OCI-LY7 (cell line): Measurements from ENCODE around the gene TERB1. TPM values are rescaled to one million over a fixed set of nuclear protein-coding genes. Genes with fewer than 3 reads are reported as not detected.

Experiments used
- BruUV-seq: library from RNA; stranded (reverse); fragments of 400-500 nt; replicated peaks from 2 replicates; lab custom pipeline; 2021; lab: Mats Ljungman, UMichigan
- CTCF ChIA-PET: fragments of 300-600 bp; sonication (Branson Sonifier 250); formaldehyde crosslinking; loops from one replicate; lab custom pipeline; 2022; ENCODE audit warnings: antibody characterized with exemption; ENCODE audit not compliant: unreplicated experiment; lab: Charles Lee
- POLR2A ChIA-PET: fragments of 300-600 bp; sonication (Branson Sonifier 250); formaldehyde crosslinking; loops from one replicate; lab custom pipeline; 2022; ENCODE audit warnings: antibody characterized with exemption; lab: Charles Lee
- DNase-seq: peaks from one replicate; pipeline ENCODE4 v3.0.0-alpha.2; 2015; ENCODE audit warnings: low spot score
- H2AFZ ChIP-seq: fragments of 200-600 bp; sonication (generic), shearing (Covaris generic); 2 replicates; pipeline ENCODE4 v1.6.1; 2014; ENCODE audit warnings: mild to moderate bottlenecking, antibody characterized with exemption, low read length, moderate library complexity
- H3K27ac ChIP-seq: fragments of 200-600 bp; sonication (generic); 2 replicates; pipeline ENCODE4 v1.5.1; 2014; ENCODE audit warnings: mixed run types, low read depth, mild to moderate bottlenecking, moderate library complexity, low read length, inconsistent platforms; ENCODE audit not compliant: poor library complexity, severe bottlenecking
- H3K36me3 ChIP-seq: fragments of 200-600 bp; sonication (generic); 2 replicates; pipeline ENCODE4 v1.6.1; 2014; ENCODE audit warnings: mild to moderate bottlenecking, antibody characterized with exemption, low read length, moderate library complexity, mixed read lengths; ENCODE audit not compliant: insufficient read depth
- H3K4me1 ChIP-seq: fragments of 200-600 bp; sonication (generic); 2 replicates; pipeline ENCODE4 v1.5.1; 2014; ENCODE audit warnings: mild to moderate bottlenecking, low read length; ENCODE audit not compliant: insufficient read depth, poor library complexity, severe bottlenecking
- H3K4me2 ChIP-seq: fragments of 200-600 bp; sonication (generic); 2 replicates; pipeline ENCODE4 v1.6.1; 2014; ENCODE audit warnings: mild to moderate bottlenecking, low read length
- H3K4me3 ChIP-seq: fragments of 200-600 bp; sonication (generic); 2 replicates; pipeline ENCODE4 v1.5.1; 2014; ENCODE audit warnings: mild to moderate bottlenecking, low read depth, low read length; ENCODE audit not compliant: poor library complexity, severe bottlenecking
- H3K79me2 ChIP-seq: fragments of 200-600 bp; sonication (generic); 2 replicates; pipeline ENCODE4 v1.6.1; 2016; ENCODE audit warnings: low read depth, mild to moderate bottlenecking, low read length, moderate library complexity, mixed read lengths; ENCODE audit not compliant: insufficient read depth
- H3K9me2 ChIP-seq: fragments of 200-600 bp; sonication (generic); 2 replicates; pipeline ENCODE4 v1.6.1; 2016; ENCODE audit warnings: mild to moderate bottlenecking, low read length, mixed read lengths; ENCODE audit not compliant: insufficient read depth
- H3K9me3 ChIP-seq: fragments of 200-600 bp; sonication (generic); 2 replicates; pipeline ENCODE4 v1.6.1; 2014; ENCODE audit warnings: mild to moderate bottlenecking, mixed run types, low read length, mixed read lengths
- H4K20me1 ChIP-seq: fragments of 200-600 bp; sonication (generic); 2 replicates; pipeline ENCODE4 v1.6.1; 2014; ENCODE audit warnings: mild to moderate bottlenecking, antibody characterized with exemption, low read length, moderate library complexity, mixed read lengths; ENCODE audit not compliant: insufficient read depth
- EZH2phosphoT487 ChIP-seq: fragments of 200-600 bp; sonication (generic); IDR thresholded peaks from 2 replicates; pipeline ENCODE4 v1.6.1; 2018; ENCODE audit warnings: low read depth, borderline replicate concordance, mild to moderate bottlenecking, mixed run types, antibody characterized with exemption, low read length, moderate library complexity, mixed read lengths
- intact Hi-C: fragments of 100-400 bp; cut with micrococcal nuclease; formaldehyde crosslinking; loops from one replicate; pipeline ENCODE4 v1.10.0; 2022; ENCODE audit not compliant: unreplicated experiment
- total RNA-seq, 2 experiments: library from RNA; depleted of rRNA in 1 of 2; stranded (reverse); fragments of >200 nt in 1 of 2; shearing (Covaris generic) in 1 of 2; gene quantifications; 2 replicates each; pipeline ENCODE4 v1.2.3, GENCODE V29; 2014 to 2022
- TF ChIP-seq, protein P1 (sequence below): fragments of 200-600 bp; sonication (generic); conservative IDR thresholded peaks from 2 replicates; pipeline ENCODE4 v1.5.1; 2014; ENCODE audit warnings: mild to moderate bottlenecking, antibody characterized with exemption, low read length, moderate library complexity, mixed read lengths

The TERB1 gene
- total RNA-seq, 2 experiments from 2014 or later: 0.17 TPM; not detected in 1

DNA sequence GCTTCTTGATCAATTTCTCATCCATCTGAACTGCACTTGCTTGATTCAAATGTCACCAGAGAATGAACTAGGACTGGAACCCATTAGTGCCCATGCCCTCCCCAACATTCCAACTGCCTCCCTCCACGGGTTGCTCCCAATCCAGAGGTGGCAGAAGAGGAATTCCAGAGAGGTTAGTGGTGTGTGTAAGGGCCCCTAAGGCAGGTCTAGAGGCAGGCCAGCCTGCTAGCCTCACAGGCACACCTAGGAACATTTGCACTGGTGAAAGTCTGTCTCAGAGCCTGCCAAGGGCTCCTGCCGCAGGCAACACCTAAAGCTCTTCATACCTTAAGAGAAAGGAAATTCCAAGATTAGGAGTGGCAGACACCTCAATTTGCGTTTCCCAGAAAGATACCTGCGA, 83.6 kb downstream of the TERB1 start:
- BruUV-seq: no TSS peak
- H3K4me1 ChIP-seq: no peaks in the 10 kb centered on the region
- H3K79me2 ChIP-seq: no peaks in the 10 kb centered on the region
- intact Hi-C loops: no loop called here
- DNase-seq: no peak
- H3K4me2 ChIP-seq: no peak overlapping the region
- no peak overlapping the region for H3K4me3 ChIP-seq
- no peaks in the 10 kb centered on the region for H4K20me1 ChIP-seq
- H3K9me3 ChIP-seq: no peaks in the 10 kb centered on the region
- H3K36me3 ChIP-seq: peaks cover 16% of the 10 kb centered on the region
- H3K27ac ChIP-seq: no peak overlapping the region
- no peaks in the 10 kb centered on the region for H3K9me2 ChIP-seq
- H2AFZ ChIP-seq: no peak overlapping the region
- ChIA-PET POLR2A (no interaction called here), CTCF (no interaction called here)
- TF ChIP-seq, protein P1, sequence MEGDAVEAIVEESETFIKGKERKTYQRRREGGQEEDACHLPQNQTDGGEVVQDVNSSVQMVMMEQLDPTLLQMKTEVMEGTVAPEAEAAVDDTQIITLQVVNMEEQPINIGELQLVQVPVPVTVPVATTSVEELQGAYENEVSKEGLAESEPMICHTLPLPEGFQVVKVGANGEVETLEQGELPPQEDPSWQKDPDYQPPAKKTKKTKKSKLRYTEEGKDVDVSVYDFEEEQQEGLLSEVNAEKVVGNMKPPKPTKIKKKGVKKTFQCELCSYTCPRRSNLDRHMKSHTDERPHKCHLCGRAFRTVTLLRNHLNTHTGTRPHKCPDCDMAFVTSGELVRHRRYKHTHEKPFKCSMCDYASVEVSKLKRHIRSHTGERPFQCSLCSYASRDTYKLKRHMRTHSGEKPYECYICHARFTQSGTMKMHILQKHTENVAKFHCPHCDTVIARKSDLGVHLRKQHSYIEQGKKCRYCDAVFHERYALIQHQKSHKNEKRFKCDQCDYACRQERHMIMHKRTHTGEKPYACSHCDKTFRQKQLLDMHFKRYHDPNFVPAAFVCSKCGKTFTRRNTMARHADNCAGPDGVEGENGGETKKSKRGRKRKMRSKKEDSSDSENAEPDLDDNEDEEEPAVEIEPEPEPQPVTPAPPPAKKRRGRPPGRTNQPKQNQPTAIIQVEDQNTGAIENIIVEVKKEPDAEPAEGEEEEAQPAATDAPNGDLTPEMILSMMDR: no peak
- no peak for TF ChIP-seq EZH2phosphoT487

GRCh38 chr16:66717112-66717675, 84.2 kb downstream of the TERB1 start:
- H3K36me3 ChIP-seq: peaks cover 10% of the 10 kb centered on the region
- no peaks in the 10 kb centered on the region for H3K79me2 ChIP-seq
- intact Hi-C loops: no loop called here
- H3K4me2 ChIP-seq: no peak overlapping the region
- POLR2A ChIA-PET: no interaction called here
- H3K9me2 ChIP-seq: no peaks in the 10 kb centered on the region
- no peaks in the 10 kb centered on the region for H3K9me3 ChIP-seq
- CTCF ChIA-PET: interaction anchor here (0.7 kb wide), 1 partner anchor 158 kb away, joined by 3 read pairs; no protein-coding TSS in a partner anchor
- H2AFZ ChIP-seq: no peak overlapping the region
- no peaks in the 10 kb centered on the region for H3K4me1 ChIP-seq
- TF ChIP-seq EZH2phosphoT487: no peak
- TF ChIP-seq, protein P1: peak; percentile 69
- H3K4me3 ChIP-seq: no peak overlapping the region
- H3K27ac ChIP-seq: no peak overlapping the region
- BruUV-seq: no TSS peak
- peak; percentile 47 for DNase-seq
- no peaks in the 10 kb centered on the region for H4K20me1 ChIP-seq

DNA sequence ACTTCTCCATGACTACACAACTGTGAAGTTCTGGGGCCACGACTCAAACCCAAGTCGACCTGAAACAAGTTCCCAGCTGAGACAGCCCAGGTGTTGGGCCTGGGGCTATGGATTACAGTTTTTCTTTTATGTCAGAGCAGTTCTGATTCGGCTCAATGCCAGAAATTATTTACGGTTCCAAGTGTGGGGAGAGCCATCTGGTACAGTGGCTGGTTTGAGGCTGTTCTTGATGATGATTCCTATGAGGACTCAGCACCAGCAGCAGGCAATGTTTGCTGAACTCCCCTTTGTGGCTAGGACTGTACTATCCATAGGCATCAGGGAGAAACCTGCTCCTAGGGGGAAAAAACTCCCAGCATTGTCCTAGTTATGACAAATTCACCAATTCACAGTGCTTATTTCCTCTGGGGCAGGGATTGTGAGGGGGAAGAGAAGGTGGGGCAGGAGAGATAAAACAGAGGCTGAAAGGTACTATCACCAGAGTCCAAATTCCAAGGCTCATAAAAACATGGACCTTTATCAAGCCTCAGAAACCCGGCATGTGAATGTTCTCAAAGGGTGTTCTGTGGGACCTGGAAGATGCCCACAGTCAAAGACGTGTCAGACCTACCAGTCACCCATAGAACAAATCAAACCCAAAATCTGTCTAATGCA, 86.6 kb downstream of the TERB1 start:
- Histone ChIP-seq H4K20me1 (no peaks in the 10 kb centered on the region), H3K9me3 (no peaks in the 10 kb centered on the region), H3K9me2 (no peaks in the 10 kb centered on the region), H3K79me2 (no peaks in the 10 kb centered on the region), H3K4me3 (no peak overlapping the region), H3K27ac (no peak overlapping the region), H3K4me1 (no peaks in the 10 kb centered on the region), H3K4me2 (no peak overlapping the region), H2AFZ (no peak overlapping the region), H3K36me3 (no peaks in the 10 kb centered on the region)
- no peak for DNase-seq
- ChIA-PET POLR2A (no interaction called here), CTCF (interaction anchor here (0.6 kb wide), 1 partner anchor 18 kb away, joined by 3 read pairs; the partner anchor contains the start of gene CMTM4)
- BruUV-seq: no TSS peak
- intact Hi-C loops: no loop called here
- TF ChIP-seq, protein P1: no peak
- no peak for TF ChIP-seq EZH2phosphoT487
